Measurements from ENCODE around the gene POLN. TPM values are rescaled to one million over a fixed set of nuclear protein-coding genes. Genes with fewer than 3 reads are reported as not detected.

Gene POLN
- total and polyA plus RNA-seq, 2 experiments from 2014 or later: 1.7 to 2.0 TPM

DNA sequence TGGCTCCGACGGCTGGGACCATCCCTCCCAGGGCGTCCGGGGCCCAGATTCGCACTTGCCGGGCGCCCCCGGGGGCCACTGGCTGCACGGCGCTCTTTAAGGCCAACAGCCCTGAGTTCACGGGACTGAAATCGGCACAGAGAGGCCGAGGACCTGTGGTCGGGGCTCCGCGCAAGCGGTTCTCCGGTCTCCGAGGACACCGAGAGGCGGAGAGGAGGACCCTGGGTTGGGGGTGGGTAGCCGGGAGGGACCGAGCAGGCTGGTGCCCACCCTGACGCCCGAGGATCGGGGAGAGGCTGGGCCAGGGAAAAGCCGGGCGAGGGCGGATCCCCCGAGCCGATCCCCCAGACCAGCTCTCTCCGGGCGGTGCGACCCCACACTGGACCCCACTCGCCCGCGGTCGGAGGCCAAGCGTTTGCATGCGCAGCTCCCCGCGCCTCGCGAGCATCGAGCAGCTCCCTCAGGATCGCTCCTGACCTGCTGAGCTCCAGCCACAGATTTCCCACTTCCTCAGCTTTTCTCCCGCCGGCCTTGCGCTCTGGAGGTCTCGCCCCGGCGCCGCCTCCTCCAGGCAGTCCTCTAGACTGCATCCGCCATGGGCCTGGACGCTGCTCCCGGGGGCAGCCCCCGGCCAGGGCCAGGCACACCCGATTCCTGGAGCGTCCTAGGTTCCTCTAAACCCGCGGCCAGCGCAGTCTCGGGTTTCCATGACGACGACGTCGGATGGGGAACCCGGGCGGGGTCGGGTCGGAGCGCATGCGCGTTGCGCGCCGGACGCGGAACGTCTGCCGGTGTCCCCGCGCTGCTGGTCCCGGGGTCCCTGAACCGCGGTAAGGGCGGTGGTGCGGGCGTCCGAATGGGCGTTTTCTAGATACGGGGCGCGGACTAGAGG is 200.4 kb downstream of the POLN start:
- no peaks in the 10 kb centered on the region for H3K79me2 ChIP-seq
- TF ChIP-seq EZH2 (IDR thresholded peaks at IDR 0.05; ENCODE audit: borderline replicate concordance) (peak; percentile 58), EZH2phosphoT487 (IDR thresholded peaks at IDR 0.05; ENCODE audit: low read depth, severe bottlenecking, unreplicated experiment) (no peak)
- TF ChIP-seq, protein P1, sequence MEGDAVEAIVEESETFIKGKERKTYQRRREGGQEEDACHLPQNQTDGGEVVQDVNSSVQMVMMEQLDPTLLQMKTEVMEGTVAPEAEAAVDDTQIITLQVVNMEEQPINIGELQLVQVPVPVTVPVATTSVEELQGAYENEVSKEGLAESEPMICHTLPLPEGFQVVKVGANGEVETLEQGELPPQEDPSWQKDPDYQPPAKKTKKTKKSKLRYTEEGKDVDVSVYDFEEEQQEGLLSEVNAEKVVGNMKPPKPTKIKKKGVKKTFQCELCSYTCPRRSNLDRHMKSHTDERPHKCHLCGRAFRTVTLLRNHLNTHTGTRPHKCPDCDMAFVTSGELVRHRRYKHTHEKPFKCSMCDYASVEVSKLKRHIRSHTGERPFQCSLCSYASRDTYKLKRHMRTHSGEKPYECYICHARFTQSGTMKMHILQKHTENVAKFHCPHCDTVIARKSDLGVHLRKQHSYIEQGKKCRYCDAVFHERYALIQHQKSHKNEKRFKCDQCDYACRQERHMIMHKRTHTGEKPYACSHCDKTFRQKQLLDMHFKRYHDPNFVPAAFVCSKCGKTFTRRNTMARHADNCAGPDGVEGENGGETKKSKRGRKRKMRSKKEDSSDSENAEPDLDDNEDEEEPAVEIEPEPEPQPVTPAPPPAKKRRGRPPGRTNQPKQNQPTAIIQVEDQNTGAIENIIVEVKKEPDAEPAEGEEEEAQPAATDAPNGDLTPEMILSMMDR (IDR thresholded peaks at IDR 0.05; ENCODE audit: poor library complexity): no peak
- DNase-seq (ENCODE audit: low spot score): peak; percentile 91
- peaks cover 10% of the 10 kb centered on the region for H3K4me1 ChIP-seq (ENCODE audit: insufficient read depth)
- H3K9me2 ChIP-seq (replicated peaks; ENCODE audit: insufficient read depth): no peaks in the 10 kb centered on the region
- H2AFZ ChIP-seq: peak overlapping the region; percentile 98
- H3K4me3 ChIP-seq: peak overlapping the region; percentile 99
- WGBS (ENCODE audit: low lambda C conversion rate, missing lambda C conversion rate): 2% methylated on average over 68 of the region's 94 CpGs
- H3K4me2 ChIP-seq: peak overlapping the region; percentile 99
- no peaks in the 10 kb centered on the region for H3K36me3 ChIP-seq (replicated peaks; ENCODE audit: insufficient read depth, low read depth)
- no peak overlapping the region for H3K27ac ChIP-seq
- H4K20me1 ChIP-seq (ENCODE audit: insufficient read depth, poor library complexity, severe bottlenecking): no peaks in the 10 kb centered on the region
- H3K9me3 ChIP-seq (ENCODE audit: low read depth): no peaks in the 10 kb centered on the region
- H3K27me3 ChIP-seq: peaks cover 26% of the 10 kb centered on the region

DNA sequence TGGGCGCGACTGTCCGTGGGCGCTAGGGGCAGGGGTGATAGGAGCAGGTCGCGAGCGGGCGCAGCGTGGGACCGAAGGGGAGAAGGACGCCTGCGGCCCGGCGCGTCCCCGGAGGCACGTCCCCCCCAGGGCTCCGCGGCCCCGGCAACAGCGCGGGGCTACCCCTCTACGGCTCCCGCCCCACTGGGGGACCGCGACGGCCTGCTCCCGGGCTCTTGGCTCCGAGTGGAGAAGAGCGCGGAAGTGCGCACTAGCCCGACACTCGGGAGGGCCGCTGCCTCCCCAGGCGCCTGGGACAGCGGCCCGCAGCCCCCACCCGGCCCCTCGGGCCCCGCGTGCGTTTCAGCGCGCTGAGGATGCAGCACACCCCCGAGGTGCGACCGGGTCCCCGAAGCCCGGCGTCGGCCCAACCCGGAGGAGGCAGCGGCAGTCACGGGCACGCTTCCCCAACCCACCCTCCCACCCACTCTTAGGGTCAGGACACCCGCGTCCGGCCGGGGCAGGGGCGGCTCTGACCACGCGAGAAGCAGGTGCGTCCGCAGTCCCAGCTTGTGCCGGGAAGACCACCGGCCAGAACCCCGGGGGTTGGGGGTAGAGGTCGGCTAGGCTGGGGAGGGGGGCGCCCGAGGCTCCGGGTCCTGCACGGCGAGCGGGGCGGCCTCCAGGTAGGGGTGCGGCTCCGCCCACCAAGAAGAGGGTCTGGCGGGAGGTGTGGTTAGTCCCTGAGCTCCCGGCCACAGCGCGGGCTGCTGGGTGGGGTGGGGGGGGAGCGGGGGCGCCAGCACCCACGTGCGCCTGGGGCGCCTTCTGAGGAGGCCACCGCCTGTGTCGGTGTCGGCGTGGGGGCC is 201.3 kb downstream of the POLN start:
- H3K4me1 ChIP-seq (ENCODE audit: insufficient read depth): peaks cover 10% of the 10 kb centered on the region
- H3K9me2 ChIP-seq (replicated peaks; ENCODE audit: insufficient read depth): no peaks in the 10 kb centered on the region
- H4K20me1 ChIP-seq (ENCODE audit: insufficient read depth, poor library complexity, severe bottlenecking): no peaks in the 10 kb centered on the region
- no peaks in the 10 kb centered on the region for H3K79me2 ChIP-seq
- peak overlapping the region; percentile 99 for H3K4me2 ChIP-seq
- peak overlapping the region; percentile 98 for H2AFZ ChIP-seq
- H3K9me3 ChIP-seq (ENCODE audit: low read depth): no peaks in the 10 kb centered on the region
- TF ChIP-seq EZH2phosphoT487 (IDR thresholded peaks at IDR 0.05; ENCODE audit: low read depth, severe bottlenecking, unreplicated experiment): no peak
- TF ChIP-seq EZH2 (IDR thresholded peaks at IDR 0.05; ENCODE audit: borderline replicate concordance): peak; percentile 48
- TF ChIP-seq, protein P1 (IDR thresholded peaks at IDR 0.05; ENCODE audit: poor library complexity): no peak
- 13% methylated on average over 52 of the region's 91 CpGs for WGBS (ENCODE audit: low lambda C conversion rate, missing lambda C conversion rate)
- peak overlapping the region; percentile 99 for H3K4me3 ChIP-seq
- H3K27ac ChIP-seq: no peak overlapping the region
- no peak for DNase-seq (ENCODE audit: low spot score)
- H3K36me3 ChIP-seq (replicated peaks; ENCODE audit: insufficient read depth, low read depth): no peaks in the 10 kb centered on the region
- H3K27me3 ChIP-seq: peaks cover 26% of the 10 kb centered on the region

GRCh38 chr4:2036866-2037265 is 205.1 kb downstream of the POLN start:
- H3K4me1 ChIP-seq (ENCODE audit: insufficient read depth): peaks cover 10% of the 10 kb centered on the region
- peak overlapping the region; percentile 87 for H3K27ac ChIP-seq
- no peak overlapping the region for H3K4me3 ChIP-seq
- 80% methylated on average over 7 of the region's 7 CpGs for WGBS (ENCODE audit: low lambda C conversion rate, missing lambda C conversion rate)
- no peak overlapping the region for H2AFZ ChIP-seq
- peaks cover 26% of the 10 kb centered on the region for H3K27me3 ChIP-seq
- no peak for TF ChIP-seq EZH2 (IDR thresholded peaks at IDR 0.05; ENCODE audit: borderline replicate concordance)
- TF ChIP-seq, protein P1 (IDR thresholded peaks at IDR 0.05; ENCODE audit: poor library complexity): no peak
- no peak for TF ChIP-seq EZH2phosphoT487 (IDR thresholded peaks at IDR 0.05; ENCODE audit: low read depth, severe bottlenecking, unreplicated experiment)
- H3K9me3 ChIP-seq (ENCODE audit: low read depth): no peaks in the 10 kb centered on the region
- DNase-seq (ENCODE audit: low spot score): no peak
- H3K4me2 ChIP-seq: no peak overlapping the region
- H3K79me2 ChIP-seq: no peaks in the 10 kb centered on the region
- H3K36me3 ChIP-seq (replicated peaks; ENCODE audit: insufficient read depth, low read depth): no peaks in the 10 kb centered on the region
- H4K20me1 ChIP-seq (ENCODE audit: insufficient read depth, poor library complexity, severe bottlenecking): no peaks in the 10 kb centered on the region
- no peaks in the 10 kb centered on the region for H3K9me2 ChIP-seq (replicated peaks; ENCODE audit: insufficient read depth)
